ENCODE results near the gene SNX18. TPM values are rescaled to one million over a fixed set of nuclear protein-coding genes. Genes with fewer than 3 reads are reported as not detected.

The SNX18 gene
- total RNA-seq, 2 experiments from 2014 or later, result 8.5 to 8.7 TPM

DNA sequence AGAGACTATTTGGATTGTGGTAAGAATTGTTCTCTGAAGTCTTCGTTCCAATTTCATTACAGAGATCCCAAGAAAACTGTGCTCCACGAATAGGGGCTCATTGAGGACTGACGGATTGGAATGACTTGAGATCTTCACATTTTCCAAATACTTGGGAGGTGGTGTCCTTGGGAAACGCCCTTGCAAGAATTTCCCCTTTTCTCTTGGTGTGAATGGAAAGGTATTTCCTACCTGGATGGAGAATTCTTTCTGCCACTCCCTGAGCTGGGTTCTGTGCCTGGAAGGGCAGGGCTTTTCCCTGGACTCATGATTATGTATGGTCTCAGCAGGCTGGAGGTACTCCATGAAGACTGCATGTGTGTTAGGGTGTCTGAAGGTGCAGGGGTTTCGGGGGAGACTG is 53.9 kb downstream of the SNX18 start:
- H3K27me3 Mint-ChIP-seq, result no peaks in the 10 kb centered on the region
- intact Hi-C loops (cut with micrococcal nuclease), result no loop called here
- CTCF ChIA-PET, result no interaction called here
- no peak overlapping the region for H3K27ac Mint-ChIP-seq
- DNase-seq, result no peak
- peaks cover 9% of the 10 kb centered on the region for H3K4me1 Mint-ChIP-seq (ENCODE audit: low read depth)
- POLR2A ChIA-PET, result no interaction called here
- H3K36me3 Mint-ChIP-seq, result no peaks in the 10 kb centered on the region
- no peak overlapping the region for H3K4me3 Mint-ChIP-seq
- no peaks in the 10 kb centered on the region for H3K9me3 Mint-ChIP-seq

DNA sequence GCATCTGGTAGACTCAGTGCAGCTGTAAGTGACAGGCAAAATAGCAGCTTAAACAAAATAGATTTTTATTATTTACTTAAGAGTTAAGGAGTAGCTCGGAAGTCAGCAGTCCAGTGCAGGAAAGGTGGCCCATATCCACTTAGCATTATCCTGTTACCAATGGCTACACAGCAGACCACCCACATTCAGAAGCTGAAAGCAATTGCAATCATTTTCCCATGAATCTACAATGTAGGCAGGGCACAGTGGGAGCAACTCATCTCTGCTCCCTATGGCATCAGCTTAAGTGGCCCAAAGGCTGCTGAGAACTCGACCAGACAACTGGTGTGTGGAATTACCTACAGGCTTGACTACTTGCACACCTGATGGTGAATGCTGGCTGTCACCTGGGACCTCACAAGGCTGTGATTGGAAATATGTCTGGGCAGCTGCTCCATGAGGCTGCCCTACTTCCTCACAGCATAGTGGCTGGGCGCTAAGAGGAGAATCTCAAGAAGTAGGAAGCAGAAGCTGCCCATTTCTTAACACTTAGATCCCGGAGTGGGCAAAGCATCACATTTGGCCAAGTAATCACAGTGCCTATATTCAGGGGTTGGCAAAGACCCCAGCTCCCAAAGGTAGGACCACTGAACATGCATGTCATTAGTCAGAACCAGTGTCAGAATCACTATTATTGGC is 56.4 kb downstream of the SNX18 start:
- H3K27me3 Mint-ChIP-seq, result no peaks in the 10 kb centered on the region
- H3K36me3 Mint-ChIP-seq, result no peaks in the 10 kb centered on the region
- H3K9me3 Mint-ChIP-seq, result no peaks in the 10 kb centered on the region
- H3K27ac Mint-ChIP-seq, result no peak overlapping the region
- peaks cover 9% of the 10 kb centered on the region for H3K4me1 Mint-ChIP-seq (ENCODE audit: low read depth)
- no peak for DNase-seq
- CTCF ChIA-PET, result no interaction called here
- H3K4me3 Mint-ChIP-seq, result no peak overlapping the region
- POLR2A ChIA-PET, result no interaction called here
- intact Hi-C loops (cut with micrococcal nuclease), result no loop called here

GRCh38 chr5:54577528-54577927 is 60.0 kb downstream of the SNX18 start:
- intact Hi-C loops (cut with micrococcal nuclease), result no loop called here
- no peaks in the 10 kb centered on the region for H3K27me3 Mint-ChIP-seq
- no peaks in the 10 kb centered on the region for H3K9me3 Mint-ChIP-seq
- no peak overlapping the region for H3K27ac Mint-ChIP-seq
- POLR2A ChIA-PET, result no interaction called here
- no peak overlapping the region for H3K4me3 Mint-ChIP-seq
- CTCF ChIA-PET, result no interaction called here
- no peaks in the 10 kb centered on the region for H3K36me3 Mint-ChIP-seq
- no peak for DNase-seq
- H3K4me1 Mint-ChIP-seq (ENCODE audit: low read depth), result peaks cover 13% of the 10 kb centered on the region

GRCh38 chr5:54577937-54578653 is 60.5 kb downstream of the SNX18 start:
- Mint-ChIP-seq H3K9me3 (no peaks in the 10 kb centered on the region), H3K4me3 (no peak overlapping the region), H3K27ac (no peak overlapping the region), H3K36me3 (no peaks in the 10 kb centered on the region), H3K27me3 (no peaks in the 10 kb centered on the region), H3K4me1 (ENCODE audit: low read depth) (peaks cover 13% of the 10 kb centered on the region)
- intact Hi-C loops (cut with micrococcal nuclease), result no loop called here
- POLR2A ChIA-PET, result no interaction called here
- CTCF ChIA-PET, result no interaction called here
- no peak for DNase-seq

DNA sequence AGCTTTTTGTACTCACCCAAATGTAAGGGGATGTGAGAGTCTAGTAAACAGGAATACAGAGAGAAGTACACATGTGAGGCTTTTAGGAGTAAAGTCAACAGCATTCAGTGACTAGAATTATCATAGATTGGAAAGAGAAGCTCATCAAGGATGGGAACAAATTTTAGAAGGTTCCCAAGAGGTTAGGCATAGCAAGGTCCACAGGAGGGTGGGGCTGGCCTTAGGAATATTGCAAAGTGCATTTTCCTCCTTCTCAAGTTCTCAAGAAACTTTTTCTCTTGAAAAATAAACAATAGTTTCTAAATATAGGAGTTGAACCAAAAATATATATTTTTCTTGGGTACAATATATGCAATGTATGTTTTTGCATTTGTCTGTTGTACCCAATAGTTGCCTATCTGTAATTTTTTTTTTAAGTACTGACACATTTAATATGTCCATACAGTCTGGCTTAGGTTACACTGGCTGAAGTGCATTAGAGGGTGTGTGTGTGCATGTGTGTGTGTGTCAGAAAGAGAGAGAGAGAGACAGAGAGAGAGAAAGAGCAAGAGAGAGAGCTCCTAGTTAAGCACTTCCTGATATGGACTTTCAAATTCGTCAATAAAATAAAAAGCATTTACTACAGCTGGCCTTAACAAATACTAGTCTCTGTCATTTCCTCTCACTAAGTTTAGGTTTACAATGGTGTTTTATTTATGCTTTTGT is 62.2 kb downstream of the SNX18 start:
- intact Hi-C loops (cut with micrococcal nuclease), result no loop called here
- H3K27ac Mint-ChIP-seq, result no peak overlapping the region
- peaks cover 7% of the 10 kb centered on the region for H3K4me1 Mint-ChIP-seq (ENCODE audit: low read depth)
- no peaks in the 10 kb centered on the region for H3K9me3 Mint-ChIP-seq
- H3K4me3 Mint-ChIP-seq, result no peak overlapping the region
- no peaks in the 10 kb centered on the region for H3K27me3 Mint-ChIP-seq
- no peaks in the 10 kb centered on the region for H3K36me3 Mint-ChIP-seq
- no peak for DNase-seq
- POLR2A ChIA-PET, result no interaction called here
- CTCF ChIA-PET, result no interaction called here

- CTCF ChIA-PET, result no interaction called here
- intact Hi-C loops (cut with micrococcal nuclease), result no loop called here
Measured at GRCh38 chr5:54580997-54581811, 63.6 kb downstream of the SNX18 start.

DNA sequence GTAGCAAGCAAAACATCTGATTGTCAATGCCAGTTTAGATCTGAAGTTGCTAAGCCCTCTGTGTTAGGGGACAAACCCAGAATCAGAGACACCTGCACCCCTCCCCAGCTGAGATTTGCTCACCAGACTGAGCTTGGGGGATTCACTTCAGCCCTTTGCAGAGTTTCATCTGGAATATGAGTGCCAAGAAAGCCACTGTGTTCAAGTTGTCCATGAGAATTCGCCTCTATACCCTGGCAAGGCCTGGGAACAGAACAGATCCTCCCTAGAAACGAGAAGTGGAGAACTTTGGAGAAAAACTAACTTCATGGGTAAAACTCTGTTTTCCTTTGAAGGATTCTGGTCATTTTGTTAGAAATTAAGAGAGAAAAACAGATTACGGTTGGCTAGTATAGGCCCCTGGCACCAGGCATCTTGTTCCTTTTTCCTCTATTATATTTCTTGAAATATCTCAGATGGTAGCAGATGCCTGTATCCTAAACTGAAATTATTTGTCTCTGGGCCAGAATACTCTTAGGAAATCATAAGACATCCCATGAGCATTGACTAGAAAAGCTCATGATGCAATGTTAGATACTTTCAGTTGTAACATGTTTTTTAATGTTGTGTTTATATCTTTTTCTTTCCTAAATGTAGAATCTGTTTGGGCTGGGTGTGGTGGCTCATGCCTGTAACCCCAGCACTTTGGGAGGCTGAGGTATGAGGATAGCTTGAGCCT is 64.4 kb downstream of the SNX18 start:
- intact Hi-C loops (cut with micrococcal nuclease), result no loop called here
- Mint-ChIP-seq H3K9me3 (peaks cover 12% of the 10 kb centered on the region), H3K4me3 (no peak overlapping the region), H3K27ac (no peak overlapping the region), H3K36me3 (no peaks in the 10 kb centered on the region), H3K4me1 (ENCODE audit: low read depth) (peaks cover 4% of the 10 kb centered on the region), H3K27me3 (no peaks in the 10 kb centered on the region)
- POLR2A ChIA-PET, result no interaction called here
- DNase-seq, result no peak
- CTCF ChIA-PET, result no interaction called here

More at GRCh38 chr5:54580997-54581811, 63.6 kb downstream of the SNX18 start:
- Mint-ChIP-seq H3K36me3 (no peaks in the 10 kb centered on the region), H3K27ac (no peak overlapping the region), H3K9me3 (peaks cover 6% of the 10 kb centered on the region), H3K4me3 (no peak overlapping the region), H3K4me1 (ENCODE audit: low read depth) (peaks cover 4% of the 10 kb centered on the region), H3K27me3 (no peaks in the 10 kb centered on the region)
- no peak for DNase-seq
- POLR2A ChIA-PET, result no interaction called here

GRCh38 chr5:54586336-54586735 is 68.8 kb downstream of the SNX18 start:
- Mint-ChIP-seq H3K9me3 (peaks cover 12% of the 10 kb centered on the region), H3K4me1 (ENCODE audit: low read depth) (no peaks in the 10 kb centered on the region), H3K36me3 (no peaks in the 10 kb centered on the region), H3K27me3 (no peaks in the 10 kb centered on the region), H3K27ac (no peak overlapping the region), H3K4me3 (no peak overlapping the region)
- ChIA-PET POLR2A (no interaction called here), CTCF (no interaction called here)
- intact Hi-C loops (cut with micrococcal nuclease), result no loop called here
- DNase-seq, result no peak

DNA sequence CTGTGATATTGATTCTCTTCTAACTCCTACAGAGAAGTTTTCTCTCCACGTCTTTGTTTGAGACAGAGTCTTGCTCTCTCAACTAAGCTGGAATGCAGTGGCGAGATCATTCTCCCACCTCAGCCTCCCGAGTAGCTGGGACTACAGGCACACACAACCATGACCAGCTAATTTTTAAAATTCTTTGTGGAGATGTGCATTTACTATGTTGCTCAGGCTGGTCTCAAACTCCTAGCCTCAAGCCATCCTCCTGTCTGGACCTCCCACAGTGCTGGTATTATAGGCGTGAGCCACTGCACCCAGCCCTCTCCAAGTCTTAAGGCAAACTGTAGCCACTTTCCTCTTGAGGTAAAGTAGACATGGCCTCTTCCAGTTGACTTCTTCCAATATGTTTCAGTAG is 72.2 kb downstream of the SNX18 start:
- intact Hi-C loops (cut with micrococcal nuclease), result no loop called here
- Mint-ChIP-seq H3K27me3 (no peaks in the 10 kb centered on the region), H3K36me3 (no peaks in the 10 kb centered on the region), H3K4me3 (no peak overlapping the region), H3K9me3 (peaks cover 12% of the 10 kb centered on the region), H3K27ac (no peak overlapping the region), H3K4me1 (ENCODE audit: low read depth) (no peaks in the 10 kb centered on the region)
- CTCF ChIA-PET, result interaction anchor here (0.6 to 1.2 kb wide), 4 partner anchors 202 to 278 kb away, joined by 3 to 5 read pairs (median 4); no protein-coding TSS in a partner anchor
- no peak for DNase-seq
- POLR2A ChIA-PET, result interaction anchor here (0.6 kb wide), 1 partner anchor 156 kb away, joined by 3 read pairs; no protein-coding TSS in a partner anchor

DNA sequence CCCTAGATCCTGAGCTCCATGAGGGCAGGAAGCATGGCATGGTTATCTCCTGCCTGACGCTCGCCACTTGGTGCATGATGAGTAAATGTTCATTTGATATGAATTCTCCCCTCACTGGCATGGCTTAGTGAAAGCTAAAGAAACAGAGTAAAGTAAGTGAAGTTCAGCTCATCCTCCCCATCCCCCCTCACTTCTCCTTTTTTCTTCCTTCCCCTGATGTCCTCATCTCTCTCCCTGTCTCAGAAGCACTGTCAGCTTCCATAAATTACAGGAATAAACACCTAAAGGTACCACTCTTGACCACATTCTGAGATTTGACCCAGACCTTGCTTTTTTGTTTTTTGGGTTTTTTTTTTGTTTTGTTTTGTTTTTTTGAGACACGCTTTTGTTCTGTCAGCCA is 73.3 kb downstream of the SNX18 start:
- Mint-ChIP-seq H3K4me1 (ENCODE audit: low read depth) (no peaks in the 10 kb centered on the region), H3K27me3 (no peaks in the 10 kb centered on the region), H3K27ac (no peak overlapping the region), H3K4me3 (no peak overlapping the region), H3K36me3 (no peaks in the 10 kb centered on the region), H3K9me3 (peaks cover 9% of the 10 kb centered on the region)
- ChIA-PET POLR2A (no interaction called here), CTCF (interaction anchor here (1.0 kb wide), 1 partner anchor 254 kb away, joined by 3 read pairs; no protein-coding TSS in a partner anchor)
- intact Hi-C loops (cut with micrococcal nuclease), result no loop called here
- no peak for DNase-seq

GRCh38 chr5:54593779-54594178 is 76.2 kb downstream of the SNX18 start:
- Mint-ChIP-seq H3K4me3 (no peak overlapping the region), H3K9me3 (peaks cover 20% of the 10 kb centered on the region), H3K36me3 (peaks cover 13% of the 10 kb centered on the region), H3K4me1 (ENCODE audit: low read depth) (no peaks in the 10 kb centered on the region), H3K27ac (no peak overlapping the region), H3K27me3 (no peaks in the 10 kb centered on the region)
- no peak for DNase-seq
- POLR2A ChIA-PET, result no interaction called here
- CTCF ChIA-PET, result no interaction called here
- intact Hi-C loops (cut with micrococcal nuclease), result no loop called here

- Mint-ChIP-seq H3K27ac (no peak overlapping the region), H3K4me1 (ENCODE audit: low read depth) (no peaks in the 10 kb centered on the region), H3K36me3 (peaks cover 13% of the 10 kb centered on the region), H3K9me3 (peaks cover 20% of the 10 kb centered on the region), H3K27me3 (no peaks in the 10 kb centered on the region), H3K4me3 (no peak overlapping the region)
- no peak for DNase-seq
- POLR2A ChIA-PET, result no interaction called here
- intact Hi-C loops (cut with micrococcal nuclease), result no loop called here
- CTCF ChIA-PET, result no interaction called here
Measured at GRCh38 chr5:54594181-54594580, 76.6 kb downstream of the SNX18 start.

Measured in activated CD4-positive, alpha-beta memory T cell treated with anti-CD3 and anti-CD28 coated beads for 36 hours (primary cell).